ENCODE measurements around the gene MARK1. TPM values are rescaled to one million over a fixed set of nuclear protein-coding genes. Genes with fewer than 3 reads are reported as not detected.

The MARK1 gene
- total RNA-seq, 1 experiment from 2014 or later, result 7.5 TPM

GRCh38 chr1:220507085-220507484 is 20.9 kb upstream of the MARK1 start:
- Mint-ChIP-seq H3K4me1 (ENCODE audit: insufficient read depth, unreplicated experiment) (peaks cover 11% of the 10 kb centered on the region), H3K4me3 (ENCODE audit: unreplicated experiment) (no peak overlapping the region), H3K36me3 (ENCODE audit: insufficient read depth, unreplicated experiment) (peaks cover 5% of the 10 kb centered on the region), H3K27me3 (ENCODE audit: insufficient read depth, unreplicated experiment) (no peaks in the 10 kb centered on the region), H3K9me3 (ENCODE audit: unreplicated experiment) (no peaks in the 10 kb centered on the region), H3K27ac (ENCODE audit: low read depth, unreplicated experiment) (no peak overlapping the region)
- CTCF ChIA-PET, result interaction anchor here (0.6 to 1.0 kb wide), 2 partner anchors 210 to 288 kb away, joined by 3 read pairs; no protein-coding TSS in a partner anchor
- no peak for DNase-seq (ENCODE audit: unreplicated experiment)
- no TSS peak for BruUV-seq (replicated peaks)
- POLR2A ChIA-PET, result no interaction called here
- TF ChIP-seq CTCF (IDR thresholded peaks at IDR 0.05; ENCODE audit: unreplicated experiment), result no peak
- intact Hi-C loops (cut with micrococcal nuclease), result no loop called here

- H3K4me1 Mint-ChIP-seq (ENCODE audit: insufficient read depth, unreplicated experiment), result peaks cover 18% of the 10 kb centered on the region
These were observed 16.8 kb upstream of the MARK1 start for GRCh38 chr1:220511179-220511578.

GRCh38 chr1:220511785-220512184 is 16.2 kb upstream of the MARK1 start:
- Mint-ChIP-seq H3K27ac (ENCODE audit: low read depth, unreplicated experiment) (no peak overlapping the region), H3K4me3 (ENCODE audit: unreplicated experiment) (no peak overlapping the region), H3K4me1 (ENCODE audit: insufficient read depth, unreplicated experiment) (peaks cover 25% of the 10 kb centered on the region), H3K9me3 (ENCODE audit: unreplicated experiment) (no peaks in the 10 kb centered on the region), H3K36me3 (ENCODE audit: insufficient read depth, unreplicated experiment) (peaks cover 5% of the 10 kb centered on the region), H3K27me3 (ENCODE audit: insufficient read depth, unreplicated experiment) (no peaks in the 10 kb centered on the region)
- peak; percentile 90 for DNase-seq (ENCODE audit: unreplicated experiment)
- TF ChIP-seq CTCF (IDR thresholded peaks at IDR 0.05; ENCODE audit: unreplicated experiment), result peak; percentile 36
- CTCF ChIA-PET, result interaction anchor here (0.6 to 1.2 kb wide), 3 partner anchors 9 to 231 kb away, joined by 3 to 6 read pairs (median 4); no protein-coding TSS in a partner anchor
- intact Hi-C loops (cut with micrococcal nuclease), result no loop called here
- POLR2A ChIA-PET, result no interaction called here
- BruUV-seq (replicated peaks), result no TSS peak

More at GRCh38 chr1:220511179-220511578, 16.8 kb upstream of the MARK1 start:
- Mint-ChIP-seq H3K9me3 (ENCODE audit: unreplicated experiment) (no peaks in the 10 kb centered on the region), H3K4me3 (ENCODE audit: unreplicated experiment) (no peak overlapping the region), H3K27ac (ENCODE audit: low read depth, unreplicated experiment) (no peak overlapping the region), H3K36me3 (ENCODE audit: insufficient read depth, unreplicated experiment) (peaks cover 5% of the 10 kb centered on the region), H3K27me3 (ENCODE audit: insufficient read depth, unreplicated experiment) (no peaks in the 10 kb centered on the region)
- CTCF ChIA-PET, result no interaction called here
- TF ChIP-seq CTCF (IDR thresholded peaks at IDR 0.05; ENCODE audit: unreplicated experiment), result no peak
- BruUV-seq (replicated peaks), result no TSS peak
- POLR2A ChIA-PET, result interaction anchor here (1.0 to 1.5 kb wide), 2 partner anchors 20 to 62 kb away, joined by 3 read pairs; no protein-coding TSS in a partner anchor
- intact Hi-C loops (cut with micrococcal nuclease), result no loop called here
- DNase-seq (ENCODE audit: unreplicated experiment), result peak; percentile 97

- Mint-ChIP-seq H3K27me3 (ENCODE audit: insufficient read depth, unreplicated experiment) (no peaks in the 10 kb centered on the region), H3K36me3 (ENCODE audit: insufficient read depth, unreplicated experiment) (peaks cover 5% of the 10 kb centered on the region), H3K4me3 (ENCODE audit: unreplicated experiment) (no peak overlapping the region), H3K9me3 (ENCODE audit: unreplicated experiment) (no peaks in the 10 kb centered on the region), H3K27ac (ENCODE audit: low read depth, unreplicated experiment) (no peak overlapping the region), H3K4me1 (ENCODE audit: insufficient read depth, unreplicated experiment) (peaks cover 25% of the 10 kb centered on the region)
- CTCF ChIA-PET, result interaction anchor here (0.6 to 2.0 kb wide), 14 partner anchors 8 to 751 kb away, joined by 3 to 9 read pairs (median 4); no protein-coding TSS in a partner anchor
- no TSS peak for BruUV-seq (replicated peaks)
- intact Hi-C loops (cut with micrococcal nuclease), result no loop called here
- no peak for DNase-seq (ENCODE audit: unreplicated experiment)
- POLR2A ChIA-PET, result interaction anchor here (0.8 to 1.7 kb wide), 5 partner anchors 12 to 177 kb away, joined by 4 to 10 read pairs (median 4); no protein-coding TSS in a partner anchor
- no peak for TF ChIP-seq CTCF (IDR thresholded peaks at IDR 0.05; ENCODE audit: unreplicated experiment)
These were observed 14.1 kb upstream of the MARK1 start for GRCh38 chr1:220513834-220514233.

Data from MCF 10A (cell line).